Loucy (cell line): ENCODE results near the gene KIAA0825.

Experiments
- H2AFZ ChIP-seq: fragments of 200-600 bp; sonication (generic); 2 replicates; pipeline ENCODE4 v1.6.0; 2016; ENCODE audit warnings: antibody characterized with exemption, mild to moderate bottlenecking, low read length, moderate library complexity
- H3F3A ChIP-seq: fragments of 200-600 bp; 2 replicates; pipeline ENCODE4 v1.6.0; 2016; ENCODE audit warnings: antibody characterized with exemption, low read depth, mild to moderate bottlenecking
- H3K27me3 ChIP-seq: fragments of 200-600 bp; sonication (generic); 2 replicates; pipeline ENCODE4 v1.6.1; 2014; ENCODE audit warnings: low read length, mild to moderate bottlenecking; ENCODE audit not compliant: insufficient read depth, poor library complexity, severe bottlenecking
- H3K36me3 ChIP-seq: fragments of 200-600 bp; sonication (generic); 2 replicates; pipeline ENCODE4 v1.6.1; 2016; ENCODE audit warnings: low read length; ENCODE audit not compliant: insufficient read depth
- H3K4me1 ChIP-seq: fragments of 200-600 bp; sonication (generic); 2 replicates; pipeline ENCODE4 v1.5.1; 2014; ENCODE audit warnings: low read length, mild to moderate bottlenecking; ENCODE audit not compliant: insufficient read depth, poor library complexity, severe bottlenecking
- H3K4me2 ChIP-seq: fragments of 200-600 bp; sonication (generic); 2 replicates; pipeline ENCODE4 v1.6.0; 2014; ENCODE audit warnings: antibody characterized with exemption, low read length, low read depth, mild to moderate bottlenecking; ENCODE audit not compliant: poor library complexity, severe bottlenecking
- H3K4me3 ChIP-seq: fragments of 200-600 bp; sonication (generic); 2 replicates; pipeline ENCODE4 v1.5.1; 2014; ENCODE audit warnings: low read length, mild to moderate bottlenecking, mixed read lengths; ENCODE audit not compliant: poor library complexity, severe bottlenecking
- H3K79me2 ChIP-seq: fragments of 200-600 bp; sonication (generic); 2 replicates; pipeline ENCODE4 v1.6.1; 2014; ENCODE audit warnings: low read length; ENCODE audit not compliant: insufficient read depth
- H3K9ac ChIP-seq: fragments of 200-600 bp; sonication (generic); 2 replicates; pipeline ENCODE4 v1.6.0; 2014; ENCODE audit warnings: mild to moderate bottlenecking, low read depth, low read length, moderate library complexity; ENCODE audit not compliant: poor library complexity, severe bottlenecking
- H3K9me2 ChIP-seq: fragments of 200-600 bp; sonication (generic); replicated peaks from 2 replicates; pipeline ENCODE4 v1.6.1; 2016; ENCODE audit warnings: low read depth, low read length, mixed read lengths
- H3K9me3 ChIP-seq: fragments of 200-600 bp; sonication (generic); 2 replicates; pipeline ENCODE4 v1.6.1; 2014; ENCODE audit warnings: mild to moderate bottlenecking, antibody characterized with exemption, low read length, low read depth; ENCODE audit not compliant: insufficient read depth
- H4K20me1 ChIP-seq: fragments of 200-600 bp; sonication (generic); 2 replicates; pipeline ENCODE4 v1.6.0; 2014; ENCODE audit warnings: antibody characterized with exemption, low read length, mild to moderate bottlenecking; ENCODE audit not compliant: insufficient read depth, poor library complexity, severe bottlenecking
- EZH2phosphoT487 ChIP-seq: fragments of 200-600 bp; IDR thresholded peaks from 2 replicates; pipeline ENCODE4 v1.6.1; 2018; ENCODE audit warnings: antibody characterized with exemption, mild to moderate bottlenecking, moderate library complexity, borderline replicate concordance
- TF ChIP-seq, protein P1 (sequence below): fragments of 200-600 bp; sonication (generic); conservative IDR thresholded peaks from 2 replicates; pipeline ENCODE4 v1.5.1; 2014; ENCODE audit warnings: mild to moderate bottlenecking, antibody characterized with exemption, low read length

KIAA0825 gene

GRCh38 chr5:94459915-94460314, 158.5 kb downstream of the KIAA0825 start:
- no peaks in the 10 kb centered on the region for H3K4me1 ChIP-seq
- H3K9me2 ChIP-seq = no peaks in the 10 kb centered on the region
- TF ChIP-seq EZH2phosphoT487 = no peak
- TF ChIP-seq, protein P1, sequence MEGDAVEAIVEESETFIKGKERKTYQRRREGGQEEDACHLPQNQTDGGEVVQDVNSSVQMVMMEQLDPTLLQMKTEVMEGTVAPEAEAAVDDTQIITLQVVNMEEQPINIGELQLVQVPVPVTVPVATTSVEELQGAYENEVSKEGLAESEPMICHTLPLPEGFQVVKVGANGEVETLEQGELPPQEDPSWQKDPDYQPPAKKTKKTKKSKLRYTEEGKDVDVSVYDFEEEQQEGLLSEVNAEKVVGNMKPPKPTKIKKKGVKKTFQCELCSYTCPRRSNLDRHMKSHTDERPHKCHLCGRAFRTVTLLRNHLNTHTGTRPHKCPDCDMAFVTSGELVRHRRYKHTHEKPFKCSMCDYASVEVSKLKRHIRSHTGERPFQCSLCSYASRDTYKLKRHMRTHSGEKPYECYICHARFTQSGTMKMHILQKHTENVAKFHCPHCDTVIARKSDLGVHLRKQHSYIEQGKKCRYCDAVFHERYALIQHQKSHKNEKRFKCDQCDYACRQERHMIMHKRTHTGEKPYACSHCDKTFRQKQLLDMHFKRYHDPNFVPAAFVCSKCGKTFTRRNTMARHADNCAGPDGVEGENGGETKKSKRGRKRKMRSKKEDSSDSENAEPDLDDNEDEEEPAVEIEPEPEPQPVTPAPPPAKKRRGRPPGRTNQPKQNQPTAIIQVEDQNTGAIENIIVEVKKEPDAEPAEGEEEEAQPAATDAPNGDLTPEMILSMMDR = no peak
- H3K27me3 ChIP-seq = no peaks in the 10 kb centered on the region
- no peaks in the 10 kb centered on the region for H3K9me3 ChIP-seq
- H3F3A ChIP-seq = no peaks in the 10 kb centered on the region
- no peak overlapping the region for H3K9ac ChIP-seq
- H4K20me1 ChIP-seq = no peaks in the 10 kb centered on the region
- H3K36me3 ChIP-seq = no peaks in the 10 kb centered on the region
- H3K79me2 ChIP-seq = no peaks in the 10 kb centered on the region
- no peak overlapping the region for H3K4me2 ChIP-seq
- H2AFZ ChIP-seq = no peak overlapping the region
- no peak overlapping the region for H3K4me3 ChIP-seq

- Histone ChIP-seq H3K9ac (no peak overlapping the region), H4K20me1 (no peaks in the 10 kb centered on the region), H3K27me3 (no peaks in the 10 kb centered on the region), H3F3A (no peaks in the 10 kb centered on the region), H3K9me2 (no peaks in the 10 kb centered on the region), H3K4me1 (no peaks in the 10 kb centered on the region), H3K36me3 (no peaks in the 10 kb centered on the region), H3K4me3 (no peak overlapping the region), H3K4me2 (no peak overlapping the region), H2AFZ (no peak overlapping the region), H3K79me2 (no peaks in the 10 kb centered on the region), H3K9me3 (no peaks in the 10 kb centered on the region)
- no peak for TF ChIP-seq EZH2phosphoT487
- TF ChIP-seq, protein P1 = no peak
Observed at GRCh38 chr5:94457788-94458187, 160.6 kb downstream of the KIAA0825 start.

DNA sequence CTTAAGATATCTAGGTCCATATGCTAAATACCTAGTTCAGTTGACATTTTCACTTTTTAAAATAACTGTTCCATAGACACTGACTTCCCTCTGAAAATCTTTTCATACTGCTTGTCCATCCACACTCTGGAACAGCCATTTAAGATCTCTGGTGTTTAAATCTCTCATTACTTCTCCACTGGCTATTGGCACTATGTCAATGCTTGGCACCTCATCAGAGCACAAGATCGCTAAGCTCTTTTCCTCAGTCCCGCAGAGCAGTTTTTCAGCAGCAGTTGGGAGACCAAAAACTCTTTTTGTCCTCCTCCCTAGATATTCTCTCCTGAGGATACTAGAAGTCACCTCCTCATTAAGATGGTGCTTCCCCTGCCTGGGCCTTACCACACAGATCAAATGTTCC, 172.7 kb downstream of the KIAA0825 start:
- no peaks in the 10 kb centered on the region for H3K27me3 ChIP-seq
- H3K9me3 ChIP-seq = no peaks in the 10 kb centered on the region
- no peaks in the 10 kb centered on the region for H3K4me1 ChIP-seq
- H3K79me2 ChIP-seq = no peaks in the 10 kb centered on the region
- H3K4me3 ChIP-seq = no peak overlapping the region
- no peaks in the 10 kb centered on the region for H3K9me2 ChIP-seq
- H2AFZ ChIP-seq = no peak overlapping the region
- no peak overlapping the region for H3K9ac ChIP-seq
- no peaks in the 10 kb centered on the region for H3K36me3 ChIP-seq
- no peak for TF ChIP-seq EZH2phosphoT487
- TF ChIP-seq, protein P1 = no peak
- H3K4me2 ChIP-seq = no peak overlapping the region
- no peaks in the 10 kb centered on the region for H3F3A ChIP-seq
- H4K20me1 ChIP-seq = no peaks in the 10 kb centered on the region
